Stomach (tissue), 9 donors: ENCODE measurements around the gene KCNIP4. TPM values are rescaled to one million over a fixed set of nuclear protein-coding genes. Genes with fewer than 3 reads are reported as not detected.
A peak's percentile ranks its signal among the peaks of the same experiment; 100 is the strongest.

Experiments
- DNase-seq, 2 donors: peaks; one replicate each; pipeline versions ENCODE4 v3.0.0 to v3.0.0-alpha.2; 2013 to 2019
- H3K27ac ChIP-seq, 5 donors: fragments of 200-600 bp in 4 of 5; sonication (generic) in 4 of 5; one replicate each; pipeline ENCODE4 v1.5.1; 2013 to 2019; ENCODE audit warnings: mild to moderate bottlenecking in 1 of 5, moderate library complexity in 1 of 5
- H3K27me3 ChIP-seq, 3 donors: fragments of 200-600 bp; sonication (generic); one replicate each; pipeline ENCODE4 v1.5.1; 2017 to 2019; ENCODE audit warnings: mixed run types in 1 of 3
- H3K36me3 ChIP-seq, 4 donors: fragments of 200-600 bp; sonication (generic); 1 replicate in 3 of 4; 2 replicates in 1 of 4; pipeline ENCODE4 v1.5.1; 2016 to 2019
- H3K4me1 ChIP-seq, 4 donors: fragments of 200-600 bp; sonication (generic); one replicate each; pipeline ENCODE4 v1.5.1; 2016 to 2019
- H3K4me3 ChIP-seq, 4 donors: fragments of 200-600 bp; sonication (generic) in 3 of 4; one replicate each; pipeline ENCODE4 v1.5.1; 2016 to 2019; ENCODE audit warnings: mild to moderate bottlenecking in 1 of 4
- H3K9me3 ChIP-seq, 4 donors: fragments of 200-600 bp; sonication (generic); one replicate each; pipeline ENCODE4 v1.5.1; 2016 to 2019
- CTCF ChIP-seq, 7 experiments: fragments of 450-650 bp in 4 of 7; fragments of 200-600 bp in 3 of 7; sonication (generic) in 3 of 7; IDR thresholded peaks; one replicate each; pipeline ENCODE4 v1.5.1; 2016 to 2019; ENCODE audit warnings: antibody characterized with exemption in 7 of 7, control low read depth in 2 of 7, mild to moderate bottlenecking in 1 of 7
- EP300 ChIP-seq: sonication (generic); formaldehyde crosslinking; IDR thresholded peaks from one replicate; pipeline ENCODE4 v1.6.1; 2017; ENCODE audit warnings: antibody characterized with exemption
- POLR2A ChIP-seq, 4 donors: fragments of 450-650 bp; IDR thresholded peaks; one replicate each; pipeline ENCODE4 v1.6.1; 2016; ENCODE audit warnings: antibody characterized with exemption in 4 of 4, control low read depth in 2 of 4, mild to moderate bottlenecking in 1 of 4, moderate library complexity in 1 of 4
- POLR2AphosphoS5 ChIP-seq, 3 donors: sonication (generic); formaldehyde crosslinking; IDR thresholded peaks; one replicate each; pipeline ENCODE4 v1.6.1; 2016; ENCODE audit warnings: antibody characterized with exemption in 3 of 3
- WGBS, 5 donors: extraction: QIAGEN DNeasy Blood & Tissue Kit in 3 of 5; methylation state at CpG; one replicate each; pipeline versions ENCODE4 v1.1.5 to v1.1.7; 2013 to 2018; 5-methylcytosine and 5-hydroxymethylcytosine counted together
- intact Hi-C: fragments of 100-400 bp; cut with DNase I; formaldehyde crosslinking; loops from one replicate; pipeline ENCODE4 v1.15.1; 2023; ENCODE audit warnings: low total_unique reads
- polyA plus RNA-seq, 3 donors: library from polyadenylated mRNA; stranded (reverse); fragments of 200-250 nt; gene quantifications; one replicate each; pipeline ENCODE4 v1.2.3, GENCODE V29; 2013
- total RNA-seq, 5 donors: library from RNA; depleted of rRNA; stranded (reverse); fragments of >200 nt; gene quantifications; one replicate each; pipeline versions ENCODE4 v1.1.0 to v1.2.3, GENCODE V29; 2014 to 2016
- donor health status: healthy with polysubstance abuse.
- donor health status: Bipolar disorder and iron deficiency.
- donor health status: healthy.

KCNIP4 gene
- total and polyA plus RNA-seq, 8 donors = 0.23 to 1.8 (median 1.3) TPM; not detected in 4

GRCh38 chr4:21801661-21802385 lies 146.7 kb downstream of the KCNIP4 start:
- Histone ChIP-seq H3K4me3 (no peak overlapping the region), H3K27me3 (no peaks in the 10 kb centered on the region), H3K36me3 (no peaks in the 10 kb centered on the region), H3K4me1 (no peaks in the 10 kb centered on the region), H3K9me3 (no peaks in the 10 kb centered on the region), H3K27ac (no peak overlapping the region)
- 86 to 95% (median 92%) methylated on average over 5 of the region's 5 CpGs for WGBS, 5 donors
- no peak for DNase-seq
- intact Hi-C loops = no loop called here
- TF ChIP-seq CTCF (IDR thresholded peaks at IDR 0.05) (no peak), POLR2AphosphoS5 (IDR thresholded peaks at IDR 0.05) (no peak), POLR2A (IDR thresholded peaks at IDR 0.05) (no peak), EP300 (no peak)

- DNase-seq = no peak
- intact Hi-C loops = loop anchor here (10.0 kb wide), 1 partner anchor 600 kb away; no protein-coding TSS in a partner anchor
- no peak for TF ChIP-seq EP300
- no peak for TF ChIP-seq POLR2A (IDR thresholded peaks at IDR 0.05)
- no peak for TF ChIP-seq CTCF (IDR thresholded peaks at IDR 0.05)
- TF ChIP-seq POLR2AphosphoS5 (IDR thresholded peaks at IDR 0.05) = no peak
- Histone ChIP-seq H3K36me3 (no peaks in the 10 kb centered on the region), H3K27me3 (no peaks in the 10 kb centered on the region), H3K9me3 (no peaks in the 10 kb centered on the region), H3K4me3 (no peak overlapping the region), H3K4me1 (no peaks in the 10 kb centered on the region), H3K27ac (no peak overlapping the region)
- WGBS, 5 donors = 76 to 81% (median 79%) methylated on average over 9 of the region's 9 CpGs
These were observed 153.5 kb downstream of the KCNIP4 start for GRCh38 chr4:21795091-21795490.

GRCh38 chr4:21792736-21793135 lies 155.8 kb downstream of the KCNIP4 start:
- Histone ChIP-seq H3K9me3 (no peaks in the 10 kb centered on the region), H3K4me1 (no peaks in the 10 kb centered on the region), H3K27me3 (no peaks in the 10 kb centered on the region), H3K36me3 (no peaks in the 10 kb centered on the region), H3K4me3 (no peak overlapping the region), H3K27ac (no peak overlapping the region)
- intact Hi-C loops = loop anchor here (10.0 kb wide), 1 partner anchor 602 kb away; no protein-coding TSS in a partner anchor
- TF ChIP-seq EP300 (no peak), POLR2A (IDR thresholded peaks at IDR 0.05) (no peak), POLR2AphosphoS5 (IDR thresholded peaks at IDR 0.05) (no peak)
- DNase-seq = no peak

GRCh38 chr4:21790438-21791029 lies 158.0 kb downstream of the KCNIP4 start:
- H3K4me3 ChIP-seq = no peak overlapping the region
- DNase-seq = peak in 1 of 2 donors; percentile 44
- H3K27ac ChIP-seq = no peak overlapping the region
- H3K27me3 ChIP-seq = no peaks in the 10 kb centered on the region
- no peaks in the 10 kb centered on the region for H3K4me1 ChIP-seq
- WGBS, 5 donors = 25 to 41% (median 35%) methylated on average over 4 of the region's 4 CpGs
- intact Hi-C loops = loop anchor here (10.0 kb wide), 1 partner anchor 604 kb away; no protein-coding TSS in a partner anchor
- H3K9me3 ChIP-seq = no peaks in the 10 kb centered on the region
- no peaks in the 10 kb centered on the region for H3K36me3 ChIP-seq
- TF ChIP-seq CTCF (IDR thresholded peaks at IDR 0.05) (peak in 4 of 7 experiments; percentile 5 to 38 (median 25)), EP300 (no peak)

GRCh38 chr4:21780148-21780547 lies 168.4 kb downstream of the KCNIP4 start:
- no peaks in the 10 kb centered on the region for H3K27me3 ChIP-seq
- H3K9me3 ChIP-seq = no peaks in the 10 kb centered on the region
- no peak overlapping the region for H3K4me3 ChIP-seq
- intact Hi-C loops = loop anchor here (10.0 kb wide), 1 partner anchor 915 kb away; the partner anchor contains the start of gene GBA3
- no peaks in the 10 kb centered on the region for H3K36me3 ChIP-seq
- no peak for DNase-seq
- no peaks in the 10 kb centered on the region for H3K4me1 ChIP-seq
- H3K27ac ChIP-seq = no peak overlapping the region
- TF ChIP-seq EP300 = no peak
- no peak for TF ChIP-seq POLR2AphosphoS5 (IDR thresholded peaks at IDR 0.05)
- no peak for TF ChIP-seq POLR2A (IDR thresholded peaks at IDR 0.05)
- TF ChIP-seq CTCF (IDR thresholded peaks at IDR 0.05) = no peak
